ENCODE data around the gene TRMU.

DNA sequence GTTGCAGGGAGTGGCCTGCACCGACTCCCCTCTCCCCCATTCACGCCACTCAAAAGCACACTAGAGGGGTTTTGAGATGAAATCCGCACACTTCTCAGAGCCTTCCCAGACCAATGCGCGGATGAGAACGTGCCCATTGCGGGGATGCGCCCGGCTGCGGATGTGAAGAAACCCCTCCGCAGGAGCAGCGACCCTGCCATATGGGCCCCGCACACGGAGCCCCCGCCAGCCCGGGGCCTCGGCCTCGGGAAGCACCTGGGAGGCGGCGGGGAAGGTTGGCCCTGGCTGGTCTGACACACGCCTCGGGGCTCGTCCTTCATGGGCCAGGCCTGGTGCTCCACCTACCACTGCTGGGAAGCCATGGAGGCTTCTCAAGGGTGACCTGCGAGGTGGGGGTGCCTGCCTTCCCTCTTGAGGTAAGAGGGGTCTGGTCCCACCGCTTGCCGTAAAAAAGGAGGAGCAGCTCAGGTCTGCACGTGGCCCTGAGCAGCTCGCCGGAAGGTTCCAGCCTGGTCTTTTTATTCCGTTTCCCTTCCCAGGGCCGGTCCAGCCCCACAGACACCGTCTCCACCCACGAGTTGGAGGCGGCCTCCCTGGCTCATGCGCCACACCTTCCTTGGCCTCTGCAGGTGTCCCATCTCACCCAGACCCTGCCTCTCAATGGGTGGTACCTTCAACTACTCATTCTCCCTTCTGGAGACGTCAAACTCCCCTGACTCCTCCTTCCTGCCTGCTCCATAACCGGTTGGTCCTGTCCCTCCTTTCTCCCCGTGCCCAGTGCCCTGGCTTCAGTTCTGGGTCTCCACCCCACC is 39.4 kb downstream of the TRMU start:
- TF ChIP-seq, protein P1, sequence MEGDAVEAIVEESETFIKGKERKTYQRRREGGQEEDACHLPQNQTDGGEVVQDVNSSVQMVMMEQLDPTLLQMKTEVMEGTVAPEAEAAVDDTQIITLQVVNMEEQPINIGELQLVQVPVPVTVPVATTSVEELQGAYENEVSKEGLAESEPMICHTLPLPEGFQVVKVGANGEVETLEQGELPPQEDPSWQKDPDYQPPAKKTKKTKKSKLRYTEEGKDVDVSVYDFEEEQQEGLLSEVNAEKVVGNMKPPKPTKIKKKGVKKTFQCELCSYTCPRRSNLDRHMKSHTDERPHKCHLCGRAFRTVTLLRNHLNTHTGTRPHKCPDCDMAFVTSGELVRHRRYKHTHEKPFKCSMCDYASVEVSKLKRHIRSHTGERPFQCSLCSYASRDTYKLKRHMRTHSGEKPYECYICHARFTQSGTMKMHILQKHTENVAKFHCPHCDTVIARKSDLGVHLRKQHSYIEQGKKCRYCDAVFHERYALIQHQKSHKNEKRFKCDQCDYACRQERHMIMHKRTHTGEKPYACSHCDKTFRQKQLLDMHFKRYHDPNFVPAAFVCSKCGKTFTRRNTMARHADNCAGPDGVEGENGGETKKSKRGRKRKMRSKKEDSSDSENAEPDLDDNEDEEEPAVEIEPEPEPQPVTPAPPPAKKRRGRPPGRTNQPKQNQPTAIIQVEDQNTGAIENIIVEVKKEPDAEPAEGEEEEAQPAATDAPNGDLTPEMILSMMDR (IDR thresholded peaks at IDR 0.05 in 4 of 5, conservative IDR thresholded peaks at IDR 0.05 in 1 of 5), result no peak
- TF ChIP-seq POLR2A (IDR thresholded peaks at IDR 0.05), result no peak

Data from gastrocnemius medialis (tissue), 4 donors.